Cardiac fibroblast (primary cell): Measurements from ENCODE around the gene MS4A7.

Source experiments
- DNase-seq, 2 donors: peaks; one replicate each; pipeline versions ENCODE4 v3.0.0 to v3.0.0-alpha.2; 2010; ENCODE audit warnings: low read depth in 2 of 2
- H3K4me3 ChIP-seq, 2 donors: replicated peaks in 1 of 2; 1 replicate in 1 of 2; 2 replicates in 1 of 2; pipeline ENCODE4 v1.5.1; 2011; ENCODE audit warnings: low read depth in 2 of 2, low read length in 2 of 2, mild to moderate bottlenecking in 2 of 2, moderate library complexity in 1 of 2
- TF ChIP-seq, protein P1 (sequence below): IDR thresholded peaks from one replicate; pipeline ENCODE4 v1.5.1; 2011; ENCODE audit warnings: low read depth, mild to moderate bottlenecking, low read length, inconsistent platforms

Gene MS4A7

DNA sequence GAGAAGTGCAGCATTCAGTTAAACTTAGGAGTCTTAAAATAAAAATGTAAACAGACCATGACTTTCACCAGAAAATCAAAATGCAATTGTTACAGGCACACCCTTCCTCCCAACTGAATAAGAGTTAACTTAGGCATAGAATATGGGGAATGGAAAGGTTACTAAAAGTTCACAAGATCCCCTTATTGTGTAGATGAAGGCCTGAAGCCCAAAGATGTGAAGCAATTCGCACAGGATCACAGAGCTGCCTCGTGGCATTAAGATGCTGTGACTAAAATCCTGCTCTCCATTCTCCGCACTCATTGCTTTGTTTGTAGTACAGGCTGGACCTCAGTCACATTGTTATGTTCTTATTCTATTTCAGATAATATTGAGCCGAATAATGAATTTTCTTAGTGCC lies 55.1 kb downstream of the MS4A7 start:
- no peak for DNase-seq
- H3K4me3 ChIP-seq, result no peak overlapping the region
- TF ChIP-seq, protein P1, sequence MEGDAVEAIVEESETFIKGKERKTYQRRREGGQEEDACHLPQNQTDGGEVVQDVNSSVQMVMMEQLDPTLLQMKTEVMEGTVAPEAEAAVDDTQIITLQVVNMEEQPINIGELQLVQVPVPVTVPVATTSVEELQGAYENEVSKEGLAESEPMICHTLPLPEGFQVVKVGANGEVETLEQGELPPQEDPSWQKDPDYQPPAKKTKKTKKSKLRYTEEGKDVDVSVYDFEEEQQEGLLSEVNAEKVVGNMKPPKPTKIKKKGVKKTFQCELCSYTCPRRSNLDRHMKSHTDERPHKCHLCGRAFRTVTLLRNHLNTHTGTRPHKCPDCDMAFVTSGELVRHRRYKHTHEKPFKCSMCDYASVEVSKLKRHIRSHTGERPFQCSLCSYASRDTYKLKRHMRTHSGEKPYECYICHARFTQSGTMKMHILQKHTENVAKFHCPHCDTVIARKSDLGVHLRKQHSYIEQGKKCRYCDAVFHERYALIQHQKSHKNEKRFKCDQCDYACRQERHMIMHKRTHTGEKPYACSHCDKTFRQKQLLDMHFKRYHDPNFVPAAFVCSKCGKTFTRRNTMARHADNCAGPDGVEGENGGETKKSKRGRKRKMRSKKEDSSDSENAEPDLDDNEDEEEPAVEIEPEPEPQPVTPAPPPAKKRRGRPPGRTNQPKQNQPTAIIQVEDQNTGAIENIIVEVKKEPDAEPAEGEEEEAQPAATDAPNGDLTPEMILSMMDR, result no peak
